Bronchial epithelial cell (primary cell): Measurements from ENCODE around the gene ACTR5. TPM values are rescaled to one million over a fixed set of nuclear protein-coding genes. Genes with fewer than 3 reads are reported as not detected.

Experiments
- DNase-seq: peaks from one replicate; pipeline ENCODE4 v3.0.0-alpha.2; 2010; ENCODE audit warnings: low read depth
- FAIRE-seq: peaks from 2 replicates; lab custom pipeline; 2011; peaks lifted over from hg19 to GRCh38; lab: Jason Lieb, UNC
- H3K27me3 ChIP-seq: 2 replicates; pipeline ENCODE4 v1.5.1; 2011; ENCODE audit warnings: low read length; ENCODE audit not compliant: control insufficient read depth, insufficient read depth
- H3K36me3 ChIP-seq: 2 replicates; pipeline ENCODE4 v1.5.1; 2011; ENCODE audit warnings: low read length; ENCODE audit not compliant: control insufficient read depth, insufficient read depth
- H3K4me3 ChIP-seq: 2 replicates; pipeline ENCODE4 v1.5.1; 2011; ENCODE audit warnings: mild to moderate bottlenecking, low read depth, low read length, control low read depth
- CTCF ChIP-seq: IDR thresholded peaks from 2 replicates; pipeline ENCODE4 v1.5.1; 2011; ENCODE audit warnings: mild to moderate bottlenecking, moderate library complexity, low read length, control low read depth, inconsistent platforms; ENCODE audit not compliant: insufficient read depth, severe bottlenecking
- total RNA-seq: library from RNA; depleted of rRNA; stranded (reverse); fragments of >200 nt; gene quantifications from 2 replicates; pipeline ENCODE4 v1.2.1, GENCODE V29; 2014

ACTR5 gene
- total RNA-seq, 1 donor from 2014 or later = 20.3 TPM

GRCh38 chr20:38745757-38746156 is 2.5 kb upstream of the ACTR5 start:
- TF ChIP-seq CTCF = no peak
- Histone ChIP-seq H3K27me3 (peaks cover 2% of the 10 kb centered on the region), H3K36me3 (no peaks in the 10 kb centered on the region), H3K4me3 (no peak overlapping the region)
- FAIRE-seq (no peak), DNase-seq (peak; percentile 23)

DNA sequence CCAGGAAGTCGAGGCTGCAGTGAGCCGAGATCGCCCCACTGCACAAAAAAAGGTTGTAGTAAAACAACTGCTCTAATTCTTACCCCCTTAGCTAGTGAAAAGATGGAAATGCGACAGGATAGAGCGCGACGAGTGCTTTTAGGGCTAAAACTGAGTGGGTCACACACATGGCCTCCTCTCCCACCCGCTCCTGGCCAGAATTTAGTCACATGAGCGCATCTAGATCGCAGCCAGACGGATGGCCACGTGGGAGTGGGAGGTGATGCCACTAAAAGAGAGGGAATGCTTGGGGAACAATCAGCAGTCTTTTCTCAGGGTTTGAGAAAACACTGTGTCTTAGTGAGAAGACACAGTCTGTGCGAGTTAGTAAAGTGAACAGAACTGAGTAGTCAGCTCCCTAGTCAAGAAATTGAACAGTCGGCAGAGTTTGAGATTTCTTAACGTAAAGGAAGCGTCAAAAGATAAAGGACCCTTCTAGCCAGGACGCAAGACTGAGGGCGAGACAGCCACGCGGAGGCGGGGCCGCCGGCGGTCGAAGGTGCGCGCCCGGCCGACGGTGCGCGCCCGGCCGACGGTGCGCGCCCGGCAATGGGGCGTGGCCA is 664 bp upstream of the ACTR5 start:
- no peaks in the 10 kb centered on the region for H3K27me3 ChIP-seq
- peaks cover 4% of the 10 kb centered on the region for H3K36me3 ChIP-seq
- DNase-seq (no peak), FAIRE-seq (no peak)
- no peak for TF ChIP-seq CTCF
- peak overlapping the region; percentile 12 for H3K4me3 ChIP-seq

- Histone ChIP-seq H3K36me3 (peaks cover 4% of the 10 kb centered on the region), H3K4me3 (peak overlapping the region; percentile 93), H3K27me3 (no peaks in the 10 kb centered on the region)
- FAIRE-seq (no peak), DNase-seq (peak; percentile 57)
- no peak for TF ChIP-seq CTCF
Observed at GRCh38 chr20:38748861-38749149, 545 bp downstream of the ACTR5 start.

DNA sequence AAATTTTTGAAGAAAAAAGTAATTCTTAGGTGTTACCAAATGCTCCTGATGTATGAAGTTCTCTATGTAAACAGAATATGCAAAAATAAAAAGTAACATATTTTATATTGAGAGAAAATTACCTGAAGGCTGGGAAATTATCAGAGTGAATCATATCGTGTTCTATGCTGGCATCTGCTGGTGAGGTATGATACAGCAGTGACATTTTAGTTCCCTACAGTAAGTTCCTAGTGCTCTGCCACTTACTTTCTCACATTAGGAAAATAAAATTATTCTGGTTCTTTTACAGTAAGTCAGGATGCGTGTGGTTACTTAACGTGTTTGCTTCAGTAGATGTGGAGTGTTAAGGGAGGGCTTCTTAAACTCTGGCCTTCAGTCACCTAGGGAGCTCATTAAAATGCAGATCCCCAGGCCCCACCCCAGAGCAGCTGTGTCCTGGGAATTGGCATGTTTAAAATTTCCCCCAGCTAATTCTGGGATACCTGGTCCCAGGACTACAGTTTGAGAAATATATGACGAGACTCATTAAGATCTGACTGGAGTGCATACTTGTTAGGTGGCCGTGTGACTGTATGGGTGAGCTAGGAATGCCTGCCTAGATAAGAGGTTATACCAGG is 3.2 kb downstream of the ACTR5 start:
- peak; percentile 53 for TF ChIP-seq CTCF
- no peak overlapping the region for H3K4me3 ChIP-seq
- H3K36me3 ChIP-seq = peaks cover 14% of the 10 kb centered on the region
- FAIRE-seq (no peak), DNase-seq (peak; percentile 50)
- no peaks in the 10 kb centered on the region for H3K27me3 ChIP-seq

GRCh38 chr20:38752029-38752428 is 3.8 kb downstream of the ACTR5 start:
- H3K4me3 ChIP-seq = no peak overlapping the region
- peaks cover 14% of the 10 kb centered on the region for H3K36me3 ChIP-seq
- no peak for TF ChIP-seq CTCF
- FAIRE-seq (no peak), DNase-seq (no peak)
- H3K27me3 ChIP-seq = no peaks in the 10 kb centered on the region

- DNase-seq (no peak), FAIRE-seq (no peak)
- no peak for TF ChIP-seq CTCF
- Histone ChIP-seq H3K36me3 (peaks cover 18% of the 10 kb centered on the region), H3K27me3 (no peaks in the 10 kb centered on the region), H3K4me3 (no peak overlapping the region)
Observed at GRCh38 chr20:38754924-38755323, 6.7 kb downstream of the ACTR5 start.
